ENCODE results near the gene PPIL6.

PPIL6 gene

GRCh38 chr6:109396046-109396718 is 44.2 kb downstream of the PPIL6 start:
- Histone ChIP-seq H3K9me3 (ENCODE audit: control insufficient read depth, insufficient read depth, low read length) (no peaks in the 10 kb centered on the region), H3K79me2 (ENCODE audit: control insufficient read depth, low read length) (no peaks in the 10 kb centered on the region), H3K9me2 (replicated peaks; ENCODE audit: control insufficient read depth, low read length) (no peaks in the 10 kb centered on the region), H3K4me3 (ENCODE audit: low read length) (no peak overlapping the region), H3K27me3 (ENCODE audit: control insufficient read depth, low read length) (no peaks in the 10 kb centered on the region), H3F3A (ENCODE audit: control insufficient read depth, insufficient read depth) (no peaks in the 10 kb centered on the region), H4K20me1 (ENCODE audit: control insufficient read depth, insufficient read depth, low read depth, low read length) (no peaks in the 10 kb centered on the region), H3K4me2 (ENCODE audit: low read length) (no peak overlapping the region), H3K27ac (ENCODE audit: low read depth, low read length) (no peak overlapping the region), H3K4me1 (ENCODE audit: control insufficient read depth, low read length) (no peaks in the 10 kb centered on the region), H3K36me3 (ENCODE audit: control insufficient read depth, low read length) (no peaks in the 10 kb centered on the region)
- no peak for TF ChIP-seq CTCF (IDR thresholded peaks at IDR 0.05; ENCODE audit: low read depth, low read length, poor library complexity, severe bottlenecking)
- TF ChIP-seq EZH2phosphoT487 (IDR thresholded peaks at IDR 0.05; ENCODE audit: borderline replicate concordance, low read length) = no peak

- H3K4me1 ChIP-seq (ENCODE audit: control insufficient read depth, low read length) = no peaks in the 10 kb centered on the region
- TF ChIP-seq CTCF (IDR thresholded peaks at IDR 0.05; ENCODE audit: low read depth, low read length, poor library complexity, severe bottlenecking) (no peak), EZH2phosphoT487 (IDR thresholded peaks at IDR 0.05; ENCODE audit: borderline replicate concordance, low read length) (no peak)
- no peaks in the 10 kb centered on the region for H4K20me1 ChIP-seq (ENCODE audit: control insufficient read depth, insufficient read depth, low read depth, low read length)
- H3F3A ChIP-seq (ENCODE audit: control insufficient read depth, insufficient read depth) = no peaks in the 10 kb centered on the region
- H3K9me2 ChIP-seq (replicated peaks; ENCODE audit: control insufficient read depth, low read length) = no peaks in the 10 kb centered on the region
- no peak overlapping the region for H3K27ac ChIP-seq (ENCODE audit: low read depth, low read length)
- H3K79me2 ChIP-seq (ENCODE audit: control insufficient read depth, low read length) = no peaks in the 10 kb centered on the region
- no peaks in the 10 kb centered on the region for H3K36me3 ChIP-seq (ENCODE audit: control insufficient read depth, low read length)
- H3K9me3 ChIP-seq (ENCODE audit: control insufficient read depth, insufficient read depth, low read length) = no peaks in the 10 kb centered on the region
- no peaks in the 10 kb centered on the region for H3K27me3 ChIP-seq (ENCODE audit: control insufficient read depth, low read length)
- H3K4me2 ChIP-seq (ENCODE audit: low read length) = no peak overlapping the region
- H3K4me3 ChIP-seq (ENCODE audit: low read length) = no peak overlapping the region
Observed at GRCh38 chr6:109393886-109394281, 46.5 kb downstream of the PPIL6 start.

- Histone ChIP-seq H3K4me3 (ENCODE audit: low read length) (no peak overlapping the region), H3K9me2 (replicated peaks; ENCODE audit: control insufficient read depth, low read length) (no peaks in the 10 kb centered on the region)
Observed at GRCh38 chr6:109393157-109393885, 47.1 kb downstream of the PPIL6 start.

More at GRCh38 chr6:109393157-109393885, 47.1 kb downstream of the PPIL6 start:
- TF ChIP-seq CTCF (IDR thresholded peaks at IDR 0.05; ENCODE audit: low read depth, low read length, poor library complexity, severe bottlenecking) = no peak
- TF ChIP-seq EZH2phosphoT487 (IDR thresholded peaks at IDR 0.05; ENCODE audit: borderline replicate concordance, low read length) = no peak
- no peak overlapping the region for H3K4me2 ChIP-seq (ENCODE audit: low read length)
- H3K4me1 ChIP-seq (ENCODE audit: control insufficient read depth, low read length) = no peaks in the 10 kb centered on the region
- H3K79me2 ChIP-seq (ENCODE audit: control insufficient read depth, low read length) = no peaks in the 10 kb centered on the region
- no peaks in the 10 kb centered on the region for H3K27me3 ChIP-seq (ENCODE audit: control insufficient read depth, low read length)
- H3K36me3 ChIP-seq (ENCODE audit: control insufficient read depth, low read length) = no peaks in the 10 kb centered on the region
- no peaks in the 10 kb centered on the region for H4K20me1 ChIP-seq (ENCODE audit: control insufficient read depth, insufficient read depth, low read depth, low read length)
- no peaks in the 10 kb centered on the region for H3K9me3 ChIP-seq (ENCODE audit: control insufficient read depth, insufficient read depth, low read length)
- H3F3A ChIP-seq (ENCODE audit: control insufficient read depth, insufficient read depth) = no peaks in the 10 kb centered on the region
- H3K27ac ChIP-seq (ENCODE audit: low read depth, low read length) = no peak overlapping the region

All from DOHH2 (cell line).